ENCODE results near the gene PHACTR1.

Gene PHACTR1

GRCh38 chr6:12952318-12952717, 235.8 kb downstream of the PHACTR1 start:
- no peak for DNase-seq (ENCODE audit: low spot score)

- DNase-seq (ENCODE audit: low spot score): no peak
Measured at GRCh38 chr6:12955956-12956355, 239.4 kb downstream of the PHACTR1 start.

- no peak for DNase-seq (ENCODE audit: low spot score)
Measured at GRCh38 chr6:12956991-12957320, 240.4 kb downstream of the PHACTR1 start.

GRCh38 chr6:12957321-12958051, 240.9 kb downstream of the PHACTR1 start:
- peak; percentile 5 for DNase-seq (ENCODE audit: low spot score)

GRCh38 chr6:12958052-12958706, 241.6 kb downstream of the PHACTR1 start:
- no peak for DNase-seq (ENCODE audit: low spot score)

GRCh38 chr6:12961761-12962160, 245.2 kb downstream of the PHACTR1 start:
- no peak for DNase-seq (ENCODE audit: low spot score)

GRCh38 chr6:12962529-12962928, 246.0 kb downstream of the PHACTR1 start:
- no peak for DNase-seq (ENCODE audit: low spot score)

GRCh38 chr6:12962987-12963386, 246.4 kb downstream of the PHACTR1 start:
- peak; percentile 26 for DNase-seq (ENCODE audit: low spot score)

GRCh38 chr6:12963567-12963966, 247.0 kb downstream of the PHACTR1 start:
- no peak for DNase-seq (ENCODE audit: low spot score)

- DNase-seq (ENCODE audit: low spot score): no peak
Measured at GRCh38 chr6:12967686-12968085, 251.1 kb downstream of the PHACTR1 start.

GRCh38 chr6:12968290-12968689, 251.7 kb downstream of the PHACTR1 start:
- DNase-seq (ENCODE audit: low spot score): no peak

GRCh38 chr6:12968839-12969558, 252.4 kb downstream of the PHACTR1 start:
- DNase-seq (ENCODE audit: low spot score): no peak

GRCh38 chr6:12969966-12970365, 253.4 kb downstream of the PHACTR1 start:
- DNase-seq (ENCODE audit: low spot score): no peak

GRCh38 chr6:12973386-12973785, 256.8 kb downstream of the PHACTR1 start:
- DNase-seq (ENCODE audit: low spot score): no peak

- DNase-seq (ENCODE audit: low spot score): no peak
Measured at GRCh38 chr6:12974551-12974950, 258.0 kb downstream of the PHACTR1 start.

- no peak for DNase-seq (ENCODE audit: low spot score)
Measured at GRCh38 chr6:12976366-12976765, 259.8 kb downstream of the PHACTR1 start.

GRCh38 chr6:12977206-12977605, 260.6 kb downstream of the PHACTR1 start:
- no peak for DNase-seq (ENCODE audit: low spot score)

GRCh38 chr6:12977806-12978205, 261.2 kb downstream of the PHACTR1 start:
- no peak for DNase-seq (ENCODE audit: low spot score)

GRCh38 chr6:12980741-12981140, 264.2 kb downstream of the PHACTR1 start:
- no peak for DNase-seq (ENCODE audit: low spot score)

- no peak for DNase-seq (ENCODE audit: low spot score)
Measured at GRCh38 chr6:12984776-12985175, 268.2 kb downstream of the PHACTR1 start.

- DNase-seq (ENCODE audit: low spot score): no peak
Measured at GRCh38 chr6:12987783-12988182, 271.2 kb downstream of the PHACTR1 start.

- DNase-seq (ENCODE audit: low spot score): no peak
Measured at GRCh38 chr6:12990162-12990561, 273.6 kb downstream of the PHACTR1 start.

- DNase-seq (ENCODE audit: low spot score): no peak
Measured at GRCh38 chr6:12991435-12991834, 274.9 kb downstream of the PHACTR1 start.
